Measurements from ENCODE around the gene NCCRP1.
"Not testable (repeated sequence)": the region's sequence is repeated elsewhere in the genome, so short reads cannot be mapped to it uniquely, and the experiment has no call there.

Gene NCCRP1

DNA sequence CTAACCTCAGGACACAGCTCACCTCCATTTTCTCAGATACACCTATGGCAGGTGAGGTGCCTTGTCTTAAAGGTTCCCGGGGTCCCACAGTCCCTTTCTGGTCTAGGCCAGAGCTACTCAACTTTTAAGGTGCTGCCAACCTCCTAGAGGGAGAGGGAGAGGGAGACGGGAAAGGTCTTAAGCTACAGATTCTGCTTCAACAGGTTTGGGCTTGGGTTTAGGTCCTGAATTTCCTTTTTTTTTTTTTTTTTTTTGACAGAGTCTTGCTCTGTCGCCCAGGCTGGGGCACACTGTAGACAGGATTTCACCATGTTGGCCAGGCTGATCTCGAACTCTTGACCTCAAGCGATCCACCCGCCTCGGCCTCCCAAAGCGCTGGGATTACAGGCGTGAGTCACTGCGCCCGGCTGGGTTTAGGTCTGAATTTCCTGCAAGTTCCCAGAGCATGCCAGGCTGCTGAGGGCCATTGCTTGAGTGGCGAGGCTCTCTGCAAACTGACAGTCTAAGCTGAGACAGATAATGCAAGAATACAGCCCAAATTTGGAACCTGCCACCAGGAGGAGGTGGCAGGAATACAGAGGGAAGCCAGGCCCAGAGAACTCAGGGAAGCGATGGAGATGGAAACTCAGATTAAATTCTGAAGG is 15.1 kb downstream of the NCCRP1 start:
- DNase-seq: no peak

DNA sequence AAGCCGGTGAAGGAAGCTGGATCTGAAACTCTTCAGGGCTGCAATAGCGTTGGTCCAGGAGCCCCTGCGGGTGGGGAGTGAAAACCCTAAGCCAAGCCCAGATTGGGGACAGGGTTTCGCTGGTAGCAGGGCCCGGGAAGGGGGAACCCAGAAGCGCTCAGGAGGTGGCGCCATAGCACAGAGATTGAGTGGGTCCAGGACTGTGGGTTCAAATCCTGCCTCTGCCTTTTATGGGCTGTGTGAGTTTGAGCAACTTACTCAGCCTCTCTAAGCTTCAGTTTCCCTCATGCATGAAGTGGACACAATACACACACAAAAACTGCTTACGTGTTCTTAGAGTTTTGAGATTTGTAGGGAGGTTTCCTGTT is 15.6 kb downstream of the NCCRP1 start:
- no peak for DNase-seq

DNA sequence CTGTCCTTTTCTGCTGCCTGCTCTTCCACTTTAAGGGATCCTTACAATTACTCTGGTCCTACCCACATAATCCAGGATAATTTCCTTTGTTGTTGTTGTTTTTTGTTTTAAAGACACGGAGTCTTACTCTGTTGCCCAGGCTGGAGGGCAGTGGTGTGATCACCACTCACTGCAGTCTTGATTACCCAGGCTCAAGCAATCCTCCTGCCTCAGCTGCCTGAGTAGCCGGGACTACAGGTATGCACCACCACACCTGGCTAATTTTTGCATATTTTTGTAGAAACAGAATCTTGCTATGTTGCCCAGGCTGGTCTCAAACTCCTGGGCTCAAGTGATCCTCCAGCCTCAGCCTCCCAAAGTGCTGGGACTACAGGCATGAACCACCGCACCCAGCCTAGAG is 18.6 kb downstream of the NCCRP1 start:
- DNase-seq: not testable (repeated sequence)

DNA sequence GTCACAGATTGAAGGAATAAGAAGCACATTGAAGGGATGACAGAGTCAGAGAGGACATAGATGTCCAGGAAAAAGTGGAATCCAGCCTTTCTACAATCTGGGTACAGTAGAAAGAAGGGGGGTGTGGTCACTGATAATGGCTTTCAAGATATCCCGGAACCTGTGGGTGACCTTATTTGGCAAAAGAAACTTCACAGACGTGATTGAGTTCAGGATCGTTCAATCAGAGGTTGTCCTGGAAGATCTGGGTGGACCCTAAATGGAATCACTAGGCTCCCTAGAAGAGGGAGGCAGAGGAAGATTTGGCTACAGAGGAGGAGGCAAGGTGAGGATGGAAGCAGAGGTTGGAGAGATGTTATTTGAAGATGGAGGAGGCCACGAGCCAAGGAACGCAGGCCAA is 20.3 kb downstream of the NCCRP1 start:
- no peak for DNase-seq

DNA sequence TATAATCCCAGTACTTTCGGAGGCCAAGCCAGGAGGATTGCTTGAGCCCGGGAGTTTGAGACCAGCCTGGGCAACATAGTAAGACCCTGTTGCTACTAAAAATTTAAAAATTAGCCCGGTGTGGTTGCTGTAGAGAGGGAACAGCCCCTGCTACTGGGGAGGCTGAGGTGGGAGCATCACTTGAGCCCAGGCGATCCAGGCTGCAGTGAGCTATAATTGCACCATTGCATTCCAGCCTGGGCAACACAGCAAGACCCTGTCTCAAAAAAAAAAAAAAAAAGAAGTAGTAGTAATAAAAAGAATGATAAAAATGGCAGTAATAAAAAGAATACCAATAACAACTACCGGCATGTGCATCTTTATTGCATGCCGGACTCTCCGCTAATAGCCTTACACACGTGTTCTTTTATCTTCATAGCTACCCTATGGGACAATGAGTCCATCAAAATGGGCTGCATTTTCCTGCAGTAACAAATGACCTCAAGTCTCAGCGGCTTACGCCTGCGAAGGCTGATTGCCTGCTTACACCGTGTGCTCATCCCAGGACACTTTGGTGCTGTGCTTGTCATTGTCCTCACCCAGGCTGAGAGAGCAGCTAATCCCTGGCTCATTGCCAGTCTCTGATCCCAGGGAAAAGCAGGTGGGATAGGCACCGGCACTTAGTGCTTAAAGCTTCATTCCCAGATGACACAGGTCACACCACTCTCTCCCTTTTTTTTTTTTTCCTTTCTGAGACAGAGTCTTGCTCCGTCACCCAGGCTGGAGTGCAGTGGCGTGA is 21.7 kb downstream of the NCCRP1 start:
- no peak for DNase-seq

DNA sequence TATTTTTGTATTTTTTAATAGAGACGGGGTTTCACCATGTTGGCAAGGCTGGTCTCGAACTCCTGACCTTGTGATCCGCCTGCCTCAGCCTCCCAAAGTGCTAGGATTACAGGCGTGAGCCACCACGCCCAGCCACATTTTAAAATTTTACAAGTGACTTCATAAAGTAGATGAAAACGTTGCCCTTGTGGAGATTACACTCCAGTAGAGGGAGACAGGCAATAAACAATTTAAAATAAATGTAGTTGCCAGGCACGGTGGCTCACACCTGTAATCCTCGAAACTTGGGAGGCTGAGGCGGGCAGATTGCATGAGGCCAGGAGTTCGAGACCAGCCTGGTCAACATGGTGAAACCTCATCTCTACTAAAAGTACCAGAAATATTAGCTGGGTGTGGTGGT is 22.3 kb downstream of the NCCRP1 start:
- DNase-seq: not testable (repeated sequence)

DNA sequence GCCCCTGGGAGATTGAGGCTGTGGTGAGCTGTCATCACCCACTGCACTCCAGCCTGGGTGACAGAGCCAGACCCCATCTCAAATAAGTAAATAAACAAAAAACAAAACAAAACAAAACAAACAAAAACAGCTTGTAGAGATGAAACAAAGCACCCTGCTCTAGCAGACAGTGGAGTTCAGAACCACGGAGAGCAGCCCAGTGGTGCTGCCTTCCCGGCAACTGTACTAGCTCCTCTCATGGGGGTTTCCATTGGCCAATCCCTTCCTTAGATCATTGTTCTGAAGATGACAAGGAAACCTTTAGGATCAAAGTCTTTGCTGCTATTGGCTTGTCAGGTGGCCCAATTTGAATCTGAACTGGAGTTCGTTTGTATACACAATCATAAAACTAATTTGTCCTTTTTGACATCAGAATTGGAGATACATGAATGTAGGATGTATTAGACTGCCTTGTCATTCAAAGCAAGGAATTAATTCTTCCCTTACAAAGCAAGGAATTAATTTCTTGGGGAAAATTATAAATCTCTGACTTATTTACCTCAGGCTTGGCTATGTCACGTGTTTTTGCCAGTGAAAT is 27.0 kb downstream of the NCCRP1 start:
- no peak for DNase-seq

DNA sequence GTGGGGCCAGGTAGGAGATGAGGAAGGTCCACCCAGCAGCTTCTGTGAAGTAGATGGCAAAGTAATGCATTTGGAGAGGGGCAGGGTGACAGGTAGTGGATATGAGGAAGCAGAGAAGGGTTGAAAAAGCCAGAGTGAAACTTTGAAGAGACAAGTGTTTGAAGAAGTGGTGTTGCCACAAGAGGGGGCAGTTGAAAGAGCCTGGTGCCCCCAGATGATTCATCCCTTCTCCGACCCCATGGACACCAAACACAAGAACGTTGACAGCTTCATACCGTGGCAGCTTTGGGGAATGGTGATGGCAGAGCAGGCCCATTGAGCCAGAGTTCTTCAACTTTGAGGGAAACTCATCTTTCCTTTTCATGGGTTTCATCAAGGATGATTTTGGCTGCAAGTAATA is 28.1 kb downstream of the NCCRP1 start:
- DNase-seq: no peak

DNA sequence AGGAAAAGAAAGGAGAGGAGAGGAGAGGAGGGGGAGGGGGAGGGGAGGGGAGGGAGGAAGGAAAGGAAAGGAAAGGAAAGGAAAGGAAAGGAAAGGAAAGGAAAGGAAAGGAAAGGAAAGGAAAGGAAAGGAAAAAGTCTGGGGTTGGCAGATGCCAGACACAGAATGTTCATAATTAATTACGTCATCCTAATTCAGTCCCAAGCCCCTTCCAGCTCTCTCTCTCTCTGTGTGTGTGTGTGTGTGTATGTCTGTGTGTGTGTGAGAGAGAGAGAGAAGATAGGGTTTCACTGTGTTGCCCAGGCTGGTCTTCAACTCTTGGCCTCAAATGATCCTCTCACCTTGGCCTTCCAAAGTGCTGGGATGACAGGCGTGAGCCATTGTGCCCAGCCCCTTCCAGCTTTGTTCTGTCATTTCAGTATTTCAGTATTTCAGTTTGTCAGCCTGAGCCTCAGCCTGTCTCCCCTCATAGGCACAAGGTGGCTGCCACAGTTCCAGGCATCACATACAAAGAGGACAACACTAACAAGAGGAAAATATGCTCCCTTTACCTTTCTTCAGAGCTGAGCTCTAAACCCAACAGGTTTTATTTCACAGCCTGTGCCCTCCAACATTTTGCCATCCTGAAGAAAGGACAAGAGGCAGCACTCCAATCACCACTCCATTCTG is 33.5 kb downstream of the NCCRP1 start:
- no peak for DNase-seq

DNA sequence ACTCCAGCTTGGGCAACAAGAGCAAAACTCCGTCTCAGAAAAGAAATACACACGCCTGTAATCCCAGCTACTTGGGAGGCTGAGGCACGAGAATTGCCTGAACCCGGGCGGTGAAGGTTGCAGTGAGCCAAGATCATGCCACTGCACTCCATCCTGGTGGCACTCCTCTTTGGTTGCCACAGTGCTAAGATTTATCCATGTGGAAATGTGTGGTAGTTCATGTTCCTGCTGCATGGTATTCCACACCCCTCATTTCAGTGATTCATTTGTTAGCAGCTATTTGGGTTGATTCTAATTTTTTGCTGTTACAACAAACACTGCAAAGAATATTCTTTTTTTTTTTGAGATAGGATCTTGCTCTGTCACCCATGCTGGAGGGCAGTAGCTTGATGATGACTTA is 35.9 kb downstream of the NCCRP1 start:
- no peak for DNase-seq

DNA sequence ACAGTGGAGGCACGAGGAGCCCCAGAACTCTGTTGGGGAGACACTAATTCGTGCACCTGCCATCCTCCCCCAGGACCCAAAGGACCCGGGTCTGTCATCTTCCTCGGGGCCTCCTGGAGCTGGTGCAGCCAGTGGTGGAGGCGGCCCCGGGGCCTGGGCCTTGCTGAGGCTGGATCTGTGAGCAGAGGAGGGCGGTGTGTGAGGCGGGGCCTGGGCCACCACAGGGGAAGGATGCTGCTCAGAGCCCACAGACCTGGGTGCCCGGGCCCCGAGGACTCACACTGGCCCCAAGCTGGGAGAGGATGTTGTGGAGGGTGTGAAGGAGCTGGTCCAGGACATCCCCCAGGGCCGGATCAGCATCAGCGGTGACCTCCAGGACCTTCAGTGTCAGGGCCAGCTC is 39.8 kb downstream of the NCCRP1 start:
- no peak for DNase-seq

DNA sequence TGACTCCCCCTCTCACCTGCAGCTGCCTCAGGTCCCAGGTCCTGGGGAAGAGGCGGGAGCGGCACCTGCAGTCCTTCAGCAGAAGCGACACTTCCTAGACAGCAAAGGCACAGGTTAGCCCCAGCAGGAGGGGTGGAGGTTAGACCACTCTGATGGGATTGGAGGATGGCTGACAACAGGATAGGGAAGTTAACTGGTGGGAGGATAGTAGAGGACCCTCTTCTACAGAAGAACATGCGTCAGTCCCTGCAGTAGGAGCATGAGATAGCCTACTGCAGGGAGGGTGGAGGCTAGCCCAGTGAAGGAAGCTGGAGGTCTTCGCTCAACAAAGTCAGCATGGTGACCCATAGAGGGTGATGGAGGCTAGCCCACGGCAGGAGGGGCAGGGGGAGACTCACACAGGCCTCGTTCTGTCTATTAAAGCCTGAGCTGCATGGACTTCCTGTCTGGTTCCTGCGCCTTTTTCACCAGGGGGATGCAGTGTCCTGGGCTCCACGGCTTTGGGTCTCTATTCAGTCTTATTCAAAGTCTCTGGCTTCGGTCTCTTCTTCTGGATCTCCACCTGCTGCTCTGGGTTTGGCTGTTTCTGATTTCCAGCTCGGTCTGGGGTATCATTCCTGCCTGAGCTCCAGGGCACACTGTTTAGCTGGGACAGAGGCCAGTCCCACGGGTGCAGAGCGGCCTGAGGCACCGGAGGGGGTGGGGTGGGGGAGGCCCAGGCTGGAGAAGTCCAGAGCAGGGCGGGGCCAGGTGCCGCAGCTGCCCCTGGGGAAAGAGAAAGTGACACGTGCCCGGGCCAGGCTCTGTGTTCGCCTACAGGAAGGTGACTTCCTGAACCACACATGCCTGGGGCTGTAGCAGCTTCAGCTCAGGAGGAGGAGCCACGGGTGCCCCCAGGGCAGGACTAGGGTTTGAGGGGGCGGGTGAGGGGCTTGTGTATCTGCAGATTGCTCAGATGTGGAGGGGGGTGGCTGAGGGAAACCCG is 40.7 kb downstream of the NCCRP1 start:
- DNase-seq: peak; percentile 5

DNA sequence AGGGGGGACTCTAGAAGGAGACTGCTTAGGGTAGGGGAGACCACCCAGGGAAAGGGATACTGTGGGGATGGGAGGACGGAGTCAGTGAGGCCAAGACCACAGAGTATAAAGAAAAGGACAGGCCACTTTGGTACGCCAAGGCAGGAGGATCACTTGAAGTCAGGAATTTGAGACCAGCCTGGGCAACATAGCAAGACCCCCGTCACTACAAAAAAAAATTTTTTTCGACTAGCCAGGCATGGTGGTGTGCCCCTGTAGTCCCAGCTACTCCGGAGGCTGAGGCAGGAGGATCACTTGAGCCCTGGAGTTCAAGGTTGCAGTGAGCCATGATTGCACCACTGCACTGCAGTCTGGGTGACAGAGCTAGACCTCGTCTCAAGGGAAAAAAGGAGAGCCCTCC is 41.4 kb downstream of the NCCRP1 start:
- no peak for DNase-seq

DNA sequence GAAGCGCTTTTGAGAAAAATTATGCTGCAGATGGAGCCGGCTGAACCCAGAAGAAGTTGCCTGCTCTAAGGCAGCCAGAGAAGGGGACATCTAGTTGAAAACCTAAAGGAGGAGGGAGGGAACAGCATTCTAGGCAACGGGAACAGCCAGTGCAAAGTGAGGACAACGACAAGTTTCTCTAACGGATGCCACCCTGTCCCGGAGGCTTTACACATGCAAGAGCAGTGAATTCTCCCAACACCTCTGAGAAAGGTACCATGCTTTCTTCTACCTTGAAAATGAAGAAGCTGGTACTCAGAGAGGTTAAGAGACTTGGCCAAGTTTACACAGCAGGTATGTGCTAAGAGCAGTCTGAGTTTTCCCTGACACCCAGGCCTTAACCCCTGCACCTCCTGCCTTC is 42.2 kb downstream of the NCCRP1 start:
- DNase-seq: no peak

DNA sequence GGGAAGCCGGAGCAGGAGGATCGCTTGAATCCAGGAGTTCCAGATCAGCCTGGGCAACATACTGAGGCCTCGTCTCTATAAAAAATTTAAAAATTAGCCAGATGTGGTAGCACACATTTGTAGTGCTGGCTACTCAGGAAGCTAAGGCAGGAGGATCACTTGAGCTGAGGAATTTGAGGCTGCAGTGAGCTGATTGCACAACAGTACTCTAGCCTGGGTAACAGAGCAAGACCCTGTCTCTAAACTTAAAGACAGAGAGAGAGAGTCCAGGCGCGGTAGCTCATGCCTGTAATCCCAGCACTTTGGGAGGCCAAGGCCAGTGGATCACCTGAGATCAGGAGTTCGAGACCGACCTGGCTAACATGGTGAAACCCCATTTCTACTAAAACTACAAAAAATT is 43.7 kb downstream of the NCCRP1 start:
- DNase-seq: no peak

DNA sequence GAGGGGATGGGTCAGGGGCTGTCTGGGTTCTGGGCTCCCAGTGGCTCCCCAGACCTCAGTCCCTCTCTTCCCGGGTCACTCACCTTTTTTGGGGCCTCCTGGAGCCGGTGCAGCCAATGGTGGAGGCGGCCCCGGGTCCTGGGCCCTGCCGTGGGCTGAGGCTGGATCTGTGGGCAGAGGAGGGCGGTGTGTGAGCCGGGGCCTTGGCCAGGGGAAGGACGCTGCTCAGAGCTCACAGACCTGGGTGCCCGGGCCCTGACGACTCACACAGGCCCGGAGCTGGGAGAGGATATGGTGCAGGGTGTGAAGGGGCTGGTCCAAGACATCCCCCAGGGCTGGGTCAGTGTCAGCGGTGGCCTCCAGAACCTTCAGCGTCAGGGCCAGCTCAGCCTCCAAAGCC is 47.0 kb downstream of the NCCRP1 start:
- DNase-seq: not testable (repeated sequence)

DNA sequence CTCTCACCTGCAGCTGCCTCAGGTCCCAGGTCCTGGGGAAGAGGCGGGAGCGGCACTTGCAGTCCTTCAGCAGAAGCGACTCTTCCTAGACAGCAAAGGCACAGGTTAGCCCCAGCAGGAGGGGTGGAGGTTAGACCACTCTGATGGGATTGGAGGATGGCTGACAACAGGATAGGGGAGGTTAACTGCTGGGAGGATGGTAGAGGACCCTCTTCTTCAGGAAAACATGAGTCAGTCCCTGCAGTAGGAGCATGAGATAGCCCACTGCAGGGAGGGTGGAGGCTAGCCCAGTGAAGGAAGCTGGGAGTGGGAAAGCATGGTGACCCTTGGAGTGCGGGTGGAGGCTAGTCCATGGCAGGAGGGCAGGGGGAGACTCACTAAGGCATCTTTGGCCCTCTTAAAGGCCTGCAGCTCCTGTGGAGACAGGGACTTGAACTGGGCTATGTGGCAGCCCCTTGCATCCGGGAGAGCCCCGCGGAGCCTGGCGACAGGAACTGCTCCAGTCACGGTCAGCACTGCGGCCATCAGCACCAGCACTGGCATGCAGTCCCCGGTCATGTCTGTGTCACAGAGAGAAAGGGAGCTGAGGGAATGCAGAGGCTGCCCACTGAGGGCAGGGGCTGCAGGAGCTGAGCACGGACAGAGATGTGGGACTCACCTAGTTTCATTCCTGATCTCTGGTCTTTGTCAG is 47.8 kb downstream of the NCCRP1 start, which contains the start of gene IFNL3:
IFNL3 (minus strand) TSS at position 597 of the 691 bp plus-strand sequence; CDS start at position 558, 39 bp downstream.
- DNase-seq: not testable (repeated sequence)

DNA sequence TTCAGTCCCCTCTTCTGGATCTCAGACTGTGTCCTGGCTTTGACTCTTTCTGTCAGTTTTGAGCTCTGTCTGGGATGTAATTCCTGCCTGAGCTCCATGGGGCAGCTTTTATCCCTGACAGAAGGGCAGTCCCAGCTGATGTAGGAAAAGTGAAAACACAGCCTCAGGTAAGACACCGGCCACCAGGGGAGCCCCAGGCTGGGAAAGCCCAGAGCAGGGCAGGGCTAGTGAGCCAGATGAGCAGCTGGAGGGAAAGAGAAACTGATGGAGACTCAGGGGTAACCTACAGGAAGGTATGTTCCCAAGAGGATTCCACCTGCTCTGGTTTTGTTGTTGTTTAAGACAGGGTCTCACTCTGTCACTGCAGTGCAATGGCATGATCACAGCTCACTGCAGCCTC is 48.4 kb downstream of the NCCRP1 start:
- not testable (repeated sequence) for DNase-seq

DNA sequence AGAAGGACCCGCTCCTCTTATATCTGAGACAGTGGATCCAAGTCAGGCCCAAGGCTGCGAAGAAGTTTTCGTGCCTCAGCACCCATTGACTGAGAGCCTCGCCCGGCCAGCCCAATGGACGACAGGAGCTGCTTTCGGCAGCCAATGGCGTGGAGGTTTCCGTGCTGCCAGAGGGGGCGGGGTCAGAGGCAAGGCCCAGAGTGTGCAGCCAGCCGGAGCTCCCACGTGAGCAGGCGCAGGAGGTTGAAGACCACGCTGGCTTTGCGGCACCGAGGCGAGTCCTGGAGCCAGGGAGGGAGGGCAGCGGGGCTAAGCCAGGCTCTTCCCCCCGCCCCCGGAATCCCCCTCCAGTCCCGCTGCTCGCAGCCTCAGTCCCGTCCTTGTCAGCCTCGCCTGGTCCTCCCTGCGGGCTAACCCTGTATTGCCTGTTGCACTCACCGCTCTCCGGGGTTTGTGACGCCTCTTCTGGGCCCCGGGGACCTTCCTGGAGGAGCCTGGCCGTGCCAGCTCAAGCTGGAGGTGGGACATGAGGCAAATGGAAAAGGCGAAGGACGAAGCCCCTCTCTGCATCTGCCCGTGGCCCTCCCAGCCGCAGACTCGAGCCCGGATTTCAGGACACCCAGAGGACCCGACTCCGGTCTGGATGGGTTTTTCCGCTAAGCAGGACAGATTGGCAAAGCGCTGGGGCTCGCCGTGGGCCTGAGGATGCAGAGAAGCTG is 50.3 kb downstream of the NCCRP1 start:
- peak; percentile 28 for DNase-seq

DNA sequence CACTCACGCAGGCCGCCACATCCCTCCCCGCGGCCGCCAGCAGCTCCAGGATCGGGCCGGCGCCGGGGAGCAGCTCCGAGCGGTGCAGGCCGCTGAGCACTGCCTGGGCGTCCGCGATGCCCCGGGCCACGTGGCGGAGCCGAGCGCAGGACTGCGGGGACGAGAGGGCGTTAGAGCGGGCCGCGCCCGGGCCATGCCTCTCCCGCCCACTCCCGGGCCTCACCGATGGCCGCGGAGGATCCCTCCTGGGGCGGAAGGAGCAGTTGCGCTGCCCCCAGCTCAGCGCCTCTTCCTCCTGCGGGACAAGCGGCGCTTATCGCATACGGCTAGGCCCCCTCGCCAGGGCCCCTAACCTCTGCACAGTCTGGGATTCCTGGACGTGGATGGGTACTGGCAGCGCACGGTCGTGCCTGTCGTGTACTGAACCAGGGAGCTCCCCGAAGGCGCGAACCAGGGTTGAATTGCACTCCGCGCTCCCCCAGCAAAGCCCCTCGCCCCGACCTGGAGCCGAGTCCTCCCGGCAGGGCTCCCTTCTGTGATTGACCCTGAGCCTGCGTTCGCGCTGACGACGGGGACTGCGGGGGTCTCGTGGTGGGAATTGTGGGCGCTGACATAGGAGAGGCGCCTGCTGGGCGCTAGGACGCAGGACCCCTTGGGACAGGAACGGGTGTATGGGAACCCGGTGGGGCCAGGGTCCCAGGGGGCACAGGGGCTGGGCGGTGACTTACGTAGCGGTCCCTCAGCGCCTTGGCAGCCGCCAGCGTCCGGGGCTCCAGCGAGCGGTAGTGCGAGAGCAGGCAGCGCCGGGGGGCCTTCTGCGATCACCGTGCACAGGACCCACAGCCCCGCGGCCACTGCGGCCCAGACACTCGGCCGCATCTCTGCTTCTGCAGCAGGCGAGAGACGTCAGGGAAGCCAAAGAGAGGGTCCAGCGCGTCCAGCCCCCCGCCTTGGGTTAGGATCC is 51.2 kb downstream of the NCCRP1 start:
- DNase-seq: no peak

All from DMS79 treated with DMSO at 0.1 percent for 48 hours (cell line).